BE2C (cell line): ENCODE data around the gene SUOX.

ENCODE experiments used
- DNase-seq: peaks from one replicate; pipeline ENCODE4 v3.0.0-alpha.2; 2020
- H3K27me3 ChIP-seq: fragments of 250-450 bp; sonication (Bioruptor Pico); 2 replicates; pipeline ENCODE4 v1.5.1; 2020; ENCODE audit warnings: mild to moderate bottlenecking
- H3K36me3 ChIP-seq: fragments of 250-450 bp; sonication (Bioruptor Pico); 2 replicates; pipeline ENCODE4 v1.5.1; 2020; ENCODE audit warnings: mild to moderate bottlenecking
- H3K4me1 ChIP-seq: fragments of 250-450 bp; sonication (Bioruptor Pico); 2 replicates; pipeline ENCODE4 v1.5.1; 2020
- H3K4me3 ChIP-seq: 2 replicates; pipeline ENCODE4 v1.5.1; 2011; ENCODE audit warnings: low read depth, low read length
- H3K9me3 ChIP-seq: fragments of 250-450 bp; sonication (Bioruptor Pico); 2 replicates; pipeline ENCODE4 v1.5.1; 2020
- CTCF ChIP-seq: IDR thresholded peaks from 2 replicates; pipeline ENCODE4 v1.5.1; 2012; ENCODE audit warnings: mild to moderate bottlenecking, low read depth, low read length

The SUOX gene

GRCh38 chr12:55965240-55965639 lies 31.8 kb upstream of the SUOX start:
- Histone ChIP-seq H3K4me3 (no peak overlapping the region), H3K27me3 (no peaks in the 10 kb centered on the region), H3K9me3 (no peaks in the 10 kb centered on the region), H3K36me3 (no peaks in the 10 kb centered on the region), H3K4me1 (0 out of 2 replicates have a peak, but pooled peaks cover 3% of the 10 kb centered on the region)
- TF ChIP-seq CTCF, result no peak
- no peak for DNase-seq

GRCh38 chr12:55965941-55966407 lies 31.1 kb upstream of the SUOX start, which contains the start of gene PMEL:
TSS of gene PMEL (minus strand) at chr12:55966042. CDS start at chr12:55966011, 31 bp downstream.
- no peak for TF ChIP-seq CTCF
- Histone ChIP-seq H3K36me3 (no peaks in the 10 kb centered on the region), H3K4me3 (peak within 1 kb of the TSS; percentile 91), H3K27me3 (no peaks in the 10 kb centered on the region), H3K9me3 (no peaks in the 10 kb centered on the region), H3K4me1 (0 out of 2 replicates have a peak, but pooled peaks cover 3% of the 10 kb centered on the region)
- no peak for DNase-seq

- H3K4me3 ChIP-seq, result peak within 1 kb of the TSS; percentile 91
- 0 out of 2 replicates have a peak, but pooled peaks cover 3% of the 10 kb centered on the region for H3K4me1 ChIP-seq
- no peaks in the 10 kb centered on the region for H3K9me3 ChIP-seq
- H3K36me3 ChIP-seq, result no peaks in the 10 kb centered on the region
- TF ChIP-seq CTCF, result no peak
- DNase-seq, result peak; percentile 94
- H3K27me3 ChIP-seq, result no peaks in the 10 kb centered on the region
Measured at GRCh38 chr12:55966408-55967281, 30.4 kb upstream of the SUOX start, which contains the start of gene CDK2. TSS of gene CDK2 (plus strand) at chr12:55966830. CDS start at chr12:55967009, 179 bp downstream.

GRCh38 chr12:55969356-55969755 lies 27.7 kb upstream of the SUOX start:
- no peaks in the 10 kb centered on the region for H3K27me3 ChIP-seq
- no peak for DNase-seq
- H3K9me3 ChIP-seq, result no peaks in the 10 kb centered on the region
- TF ChIP-seq CTCF, result no peak
- no peak overlapping the region for H3K4me3 ChIP-seq
- no peaks in the 10 kb centered on the region for H3K36me3 ChIP-seq
- 0 out of 2 replicates have a peak, but pooled peaks cover 3% of the 10 kb centered on the region for H3K4me1 ChIP-seq

GRCh38 chr12:55970775-55971174 lies 26.3 kb upstream of the SUOX start:
- no peak for TF ChIP-seq CTCF
- Histone ChIP-seq H3K9me3 (no peaks in the 10 kb centered on the region), H3K36me3 (no peaks in the 10 kb centered on the region), H3K27me3 (no peaks in the 10 kb centered on the region), H3K4me1 (0 out of 2 replicates have a peak, but pooled peaks cover 3% of the 10 kb centered on the region), H3K4me3 (no peak overlapping the region)
- DNase-seq, result no peak

- no peaks in the 10 kb centered on the region for H3K9me3 ChIP-seq
- no peak for DNase-seq
- no peak overlapping the region for H3K4me3 ChIP-seq
- no peaks in the 10 kb centered on the region for H3K27me3 ChIP-seq
- H3K36me3 ChIP-seq, result no peaks in the 10 kb centered on the region
- 0 out of 2 replicates have a peak, but pooled peaks cover 3% of the 10 kb centered on the region for H3K4me1 ChIP-seq
- TF ChIP-seq CTCF, result no peak
Measured at GRCh38 chr12:55972042-55972441, 25.0 kb upstream of the SUOX start.
